Smooth muscle cell (in vitro differentiated cells): ENCODE measurements around the gene MMS22L. TPM values are rescaled to one million over a fixed set of nuclear protein-coding genes. Genes with fewer than 3 reads are reported as not detected.
A peak's percentile ranks its signal among the peaks of the same experiment; 100 is the strongest.

Experiments
- DNase-seq: peaks from one replicate; lab custom pipeline; 2025; ENCODE audit not compliant: unreplicated experiment; lab: John Stamatoyannopoulos, UW
- H2AFZ ChIP-seq: fragments of 200-600 bp; sonication (generic); 2 replicates; pipeline ENCODE4 v1.6.0; 2016; ENCODE audit warnings: antibody characterized with exemption, low read depth, mild to moderate bottlenecking
- H3F3A ChIP-seq: fragments of 200-600 bp; sonication (generic); 2 replicates; pipeline ENCODE4 v1.6.0; 2017; ENCODE audit warnings: antibody characterized with exemption, low read depth
- H3K27ac ChIP-seq: fragments of 200-600 bp; sonication (generic); 2 replicates; pipeline ENCODE4 v1.5.1; 2016; ENCODE audit warnings: low read depth, mild to moderate bottlenecking
- H3K27me3 ChIP-seq: fragments of 200-600 bp; sonication (generic); 2 replicates; pipeline ENCODE4 v1.6.1; 2016; ENCODE audit warnings: low read depth, mild to moderate bottlenecking
- H3K36me3 ChIP-seq: fragments of 200-600 bp; sonication (generic); 2 replicates; pipeline ENCODE4 v1.5.1; 2016; ENCODE audit warnings: low read depth
- H3K4me1 ChIP-seq: fragments of 200-600 bp; sonication (generic); 2 replicates; pipeline ENCODE4 v1.5.1; 2016; ENCODE audit warnings: low read depth
- H3K4me2 ChIP-seq: fragments of 200-600 bp; sonication (generic); 2 replicates; pipeline ENCODE4 v1.6.0; 2016; ENCODE audit warnings: mild to moderate bottlenecking
- H3K4me3 ChIP-seq: fragments of 200-600 bp; sonication (generic); 2 replicates; pipeline ENCODE4 v1.5.1; 2016; ENCODE audit warnings: mild to moderate bottlenecking
- H3K79me2 ChIP-seq: fragments of 200-600 bp; sonication (generic); 2 replicates; pipeline ENCODE4 v1.6.0; 2016; ENCODE audit warnings: low read depth, mild to moderate bottlenecking
- H3K9ac ChIP-seq: fragments of 200-600 bp; sonication (generic); 2 replicates; pipeline ENCODE4 v1.6.0; 2016; ENCODE audit warnings: low read depth
- H3K9me3 ChIP-seq: fragments of 200-600 bp; sonication (generic); replicated peaks from 2 replicates; pipeline ENCODE4 v1.5.1; 2016; ENCODE audit warnings: low read depth
- H4K20me1 ChIP-seq: fragments of 200-600 bp; sonication (generic); 2 replicates; pipeline ENCODE4 v1.6.0; 2016; ENCODE audit warnings: low read depth
- CTCF ChIP-seq: fragments of 200-600 bp; sonication (generic); IDR thresholded peaks from 2 replicates; pipeline ENCODE4 v1.5.1; 2017; ENCODE audit warnings: borderline replicate concordance, mild to moderate bottlenecking, antibody characterized with exemption; ENCODE audit not compliant: insufficient read depth, poor library complexity, severe bottlenecking
- WGBS: methylation state at CpG from one replicate; pipeline ENCODE4 v1.1.7; 2016; ENCODE audit warnings: low lambda C conversion rate; 5-methylcytosine and 5-hydroxymethylcytosine counted together
- polyA plus RNA-seq: library from polyadenylated mRNA; unstranded; fragments of >200 nt; fragmentation: Nextera tagmentation; extraction: Ambion mirVana; gene quantifications from 2 replicates; pipeline ENCODE4 v1.2.1, GENCODE V29; 2016
- total RNA-seq: library from RNA; depleted of rRNA; stranded (reverse); fragments of >200 nt; gene quantifications from 2 replicates; pipeline ENCODE4 v1.2.3, GENCODE V29; 2014

The MMS22L gene
- total and polyA plus RNA-seq, 2 experiments from 2014 or later: 5.0 to 47.1 TPM

GRCh38 chr6:97111243-97111642 is 171.8 kb downstream of the MMS22L start:
- H3K9ac ChIP-seq: no peak overlapping the region
- WGBS: 97% methylated on average over 8 of the region's 8 CpGs

GRCh38 chr6:97110626-97111025 is 172.4 kb downstream of the MMS22L start:
- H3K4me2 ChIP-seq: peak overlapping the region; percentile 46
- H3K27me3 ChIP-seq: no peaks in the 10 kb centered on the region
- TF ChIP-seq CTCF: no peak
- 14% methylated on average over 6 of the region's 6 CpGs for WGBS
- H3K36me3 ChIP-seq: no peaks in the 10 kb centered on the region
- peak overlapping the region; percentile 61 for H2AFZ ChIP-seq
- no peak for DNase-seq
- H3F3A ChIP-seq: no peaks in the 10 kb centered on the region
- no peaks in the 10 kb centered on the region for H3K79me2 ChIP-seq
- H3K9me3 ChIP-seq: no peaks in the 10 kb centered on the region
- H3K9ac ChIP-seq: no peak overlapping the region
- no peaks in the 10 kb centered on the region for H4K20me1 ChIP-seq
- H3K4me3 ChIP-seq: no peak overlapping the region
- no peaks in the 10 kb centered on the region for H3K4me1 ChIP-seq
- no peak overlapping the region for H3K27ac ChIP-seq

More at GRCh38 chr6:97111243-97111642, 171.8 kb downstream of the MMS22L start:
- H4K20me1 ChIP-seq: no peaks in the 10 kb centered on the region
- H3K4me1 ChIP-seq: no peaks in the 10 kb centered on the region
- DNase-seq: no peak
- H3K79me2 ChIP-seq: no peaks in the 10 kb centered on the region
- H2AFZ ChIP-seq: no peak overlapping the region
- H3F3A ChIP-seq: no peaks in the 10 kb centered on the region
- H3K27ac ChIP-seq: no peak overlapping the region
- H3K4me2 ChIP-seq: no peak overlapping the region
- no peak for TF ChIP-seq CTCF
- H3K9me3 ChIP-seq: no peaks in the 10 kb centered on the region
- no peak overlapping the region for H3K4me3 ChIP-seq
- H3K36me3 ChIP-seq: no peaks in the 10 kb centered on the region
- no peaks in the 10 kb centered on the region for H3K27me3 ChIP-seq

DNA sequence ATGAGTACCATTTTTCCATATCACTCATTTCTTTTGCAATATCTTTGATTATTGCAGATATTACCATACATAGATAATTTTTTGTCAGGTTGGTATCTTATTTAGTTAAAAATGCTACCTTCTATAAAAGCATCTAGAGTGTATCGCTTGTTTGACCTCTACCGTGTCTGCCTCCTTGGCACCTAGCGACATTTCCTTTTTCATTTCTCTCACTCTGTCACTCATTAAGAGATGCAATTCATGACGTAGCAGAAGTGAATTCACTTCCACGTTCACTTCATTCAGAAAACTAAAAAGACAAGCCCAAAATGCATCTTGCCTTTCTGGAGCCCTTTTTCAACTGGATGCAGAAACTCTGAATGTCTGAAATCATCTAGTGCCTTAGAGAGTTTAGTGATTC is 172.9 kb downstream of the MMS22L start:
- Histone ChIP-seq H3K9ac (no peak overlapping the region), H3K9me3 (no peaks in the 10 kb centered on the region), H3K4me3 (no peak overlapping the region), H2AFZ (peak overlapping the region; percentile 61), H3F3A (no peaks in the 10 kb centered on the region), H3K79me2 (no peaks in the 10 kb centered on the region), H3K4me1 (no peaks in the 10 kb centered on the region), H3K4me2 (peak overlapping the region; percentile 46), H3K27ac (no peak overlapping the region), H3K27me3 (no peaks in the 10 kb centered on the region), H4K20me1 (no peaks in the 10 kb centered on the region), H3K36me3 (no peaks in the 10 kb centered on the region)
- 84% methylated on average over 5 of the region's 5 CpGs for WGBS
- TF ChIP-seq CTCF: no peak
- DNase-seq: no peak

GRCh38 chr6:97109444-97109843 is 173.6 kb downstream of the MMS22L start:
- H3K9ac ChIP-seq: no peak overlapping the region
- H3K27ac ChIP-seq: no peak overlapping the region
- no peaks in the 10 kb centered on the region for H3K27me3 ChIP-seq
- no peaks in the 10 kb centered on the region for H4K20me1 ChIP-seq
- H3K4me2 ChIP-seq: no peak overlapping the region
- no peaks in the 10 kb centered on the region for H3K79me2 ChIP-seq
- TF ChIP-seq CTCF: no peak
- no peaks in the 10 kb centered on the region for H3K4me1 ChIP-seq
- WGBS: 48% methylated on average over 4 of the region's 4 CpGs
- no peak overlapping the region for H2AFZ ChIP-seq
- no peaks in the 10 kb centered on the region for H3F3A ChIP-seq
- H3K4me3 ChIP-seq: no peak overlapping the region
- no peaks in the 10 kb centered on the region for H3K9me3 ChIP-seq
- no peak for DNase-seq
- H3K36me3 ChIP-seq: no peaks in the 10 kb centered on the region
